Measurements from ENCODE around the gene PTGER1.

GRCh38 chr19:14440049-14440448, 35.1 kb downstream of the PTGER1 start:
- TF ChIP-seq CTCF (conservative IDR thresholded peaks at IDR 0.05; ENCODE audit: low read depth, low read length) (no peak), EZH2 (IDR thresholded peaks at IDR 0.05; ENCODE audit: low read length, unreplicated experiment) (no peak), EZH2phosphoT487 (IDR thresholded peaks at IDR 0.05; ENCODE audit: borderline replicate concordance, low read length) (no peak)
